ENCODE data around the gene DRG2. TPM values are rescaled to one million over a fixed set of nuclear protein-coding genes. Genes with fewer than 3 reads are reported as not detected.
A peak's percentile ranks its signal among the peaks of the same experiment; 100 is the strongest.

The DRG2 gene
- total and polyA plus RNA-seq, 9 of the 15 experiments (the other 6 are each of a cell fraction or from before 2014, with no cell fraction given), result 6.6 to 36.7 (median 26.1) TPM

- TF ChIP-seq FOXA1 (IDR thresholded peaks at IDR 0.05; ENCODE audit: borderline replicate concordance) (no peak), BRF1 (IDR thresholded peaks at IDR 0.05; ENCODE audit: borderline replicate concordance, extremely low read depth, insufficient read length) (no peak), NR2C1 (IDR thresholded peaks at IDR 0.05) (no peak), NR2C1 (tag; IDR thresholded peaks at IDR 0.05) (no peak)
These were observed 52.9 kb downstream of the DRG2 start (continued) for GRCh38 chr17:18140648-18141047.

DNA sequence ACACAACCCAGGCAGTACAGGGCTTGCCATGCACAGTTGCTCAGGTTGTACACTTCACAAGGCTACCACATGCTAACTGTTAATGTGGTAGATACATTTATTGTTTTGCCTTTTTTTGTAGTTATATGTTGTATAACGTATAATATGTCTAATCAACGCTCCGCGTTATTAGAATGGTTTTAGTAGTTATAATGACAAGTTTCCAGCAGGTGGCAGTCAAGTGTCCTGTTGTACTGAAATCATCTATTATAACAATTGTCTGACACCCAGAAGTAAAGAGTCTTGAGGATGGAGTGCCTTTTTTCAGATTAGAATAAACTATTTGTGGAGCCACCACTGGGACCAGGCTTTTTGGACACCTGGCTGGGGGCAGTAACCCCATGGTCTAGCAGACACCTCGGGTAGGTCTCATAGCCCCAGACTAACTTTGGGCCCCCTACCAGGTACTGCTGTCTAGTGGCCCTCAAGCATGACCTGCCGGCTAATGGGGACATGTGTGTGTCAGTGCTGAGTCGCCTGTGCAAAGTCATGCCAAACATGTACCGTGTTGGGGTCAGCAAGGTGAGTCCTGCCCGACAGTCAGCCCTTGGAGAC, 53.6 kb downstream of the DRG2 start:
- ChIA-PET POLR2A (interaction anchor here (0.7 to 0.9 kb wide), 2 partner anchors 41 to 52 kb away, joined by 3 to 6 read pairs; no protein-coding TSS in a partner anchor), CTCF (ENCODE audit: low intra/inter-chr PET ratio) (interaction anchor here (1.0 kb wide), 1 partner anchor 44 kb away, joined by 4 read pairs; no protein-coding TSS in a partner anchor)
- no peak overlapping the region for H3K9ac ChIP-seq (ENCODE audit: insufficient read depth in 1 of 2, low read depth in 2 of 2, low read length in 2 of 2)
- no peaks in the 10 kb centered on the region for H3K36me3 ChIP-seq (ENCODE audit: control insufficient read depth, insufficient read depth, low read length)
- no peaks in the 10 kb centered on the region for H3K9me1 ChIP-seq (ENCODE audit: control insufficient read depth, insufficient read depth, low read length)
- H3K4me3 ChIP-seq, result no peak overlapping the region
- no peak overlapping the region for H3K27ac ChIP-seq (ENCODE audit: extremely low read depth, low read depth, low read length)
- peaks cover 4% of the 10 kb centered on the region; the same call in 1 of the 2 replicates for H4K20me1 ChIP-seq (replicated peaks; ENCODE audit: control insufficient read depth, insufficient read depth, low read length)
- H3K4me2 ChIP-seq (ENCODE audit: insufficient read depth, low read length), result no peak overlapping the region
- H3K27me3 ChIP-seq (ENCODE audit: control insufficient read depth in 2 of 2, insufficient read depth in 2 of 2, low read length in 2 of 2), result no peaks in the 10 kb centered on the region
- 5% methylated on average over 9 of the region's 9 CpGs for WGBS (ENCODE audit: insufficient coverage, low coverage, missing lambda C conversion rate)
- H2AFZ ChIP-seq (ENCODE audit: low read depth, low read length), result no peak overlapping the region
- in situ Hi-C loops (cut with MboI) (no loop called here), intact Hi-C loops (cut with micrococcal nuclease) (loop anchor here (2.0 to 10.0 kb wide), 2 partner anchors 45 to 183 kb away; no protein-coding TSS in a partner anchor)
- H3K4me1 ChIP-seq (replicated peaks in 1 of 2; ENCODE audit: control insufficient read depth in 2 of 2, insufficient read depth in 2 of 2, low read length in 2 of 2), result peaks cover 0 to 18% of the 10 kb centered on the region in 2 experiments; a peak in 3 of 5 replicates
- no peaks in the 10 kb centered on the region for H3K9me3 ChIP-seq (replicated peaks; ENCODE audit: control insufficient read depth, insufficient read depth, low read depth, low read length)
- BruUV-seq (replicated peaks), result no TSS peak
- FAIRE-seq (peak; percentile 81), ATAC-seq (peak; percentile 45), DNase-seq (ENCODE audit: extremely low read depth in 1 of 4, low spot score in 3 of 4) (peak in 3 of 4 experiments; percentile 31 to 63 (median 35))
- H3K79me2 ChIP-seq (ENCODE audit: control insufficient read depth, insufficient read depth, low read length), result no peaks in the 10 kb centered on the region
- TF ChIP-seq, protein P1, sequence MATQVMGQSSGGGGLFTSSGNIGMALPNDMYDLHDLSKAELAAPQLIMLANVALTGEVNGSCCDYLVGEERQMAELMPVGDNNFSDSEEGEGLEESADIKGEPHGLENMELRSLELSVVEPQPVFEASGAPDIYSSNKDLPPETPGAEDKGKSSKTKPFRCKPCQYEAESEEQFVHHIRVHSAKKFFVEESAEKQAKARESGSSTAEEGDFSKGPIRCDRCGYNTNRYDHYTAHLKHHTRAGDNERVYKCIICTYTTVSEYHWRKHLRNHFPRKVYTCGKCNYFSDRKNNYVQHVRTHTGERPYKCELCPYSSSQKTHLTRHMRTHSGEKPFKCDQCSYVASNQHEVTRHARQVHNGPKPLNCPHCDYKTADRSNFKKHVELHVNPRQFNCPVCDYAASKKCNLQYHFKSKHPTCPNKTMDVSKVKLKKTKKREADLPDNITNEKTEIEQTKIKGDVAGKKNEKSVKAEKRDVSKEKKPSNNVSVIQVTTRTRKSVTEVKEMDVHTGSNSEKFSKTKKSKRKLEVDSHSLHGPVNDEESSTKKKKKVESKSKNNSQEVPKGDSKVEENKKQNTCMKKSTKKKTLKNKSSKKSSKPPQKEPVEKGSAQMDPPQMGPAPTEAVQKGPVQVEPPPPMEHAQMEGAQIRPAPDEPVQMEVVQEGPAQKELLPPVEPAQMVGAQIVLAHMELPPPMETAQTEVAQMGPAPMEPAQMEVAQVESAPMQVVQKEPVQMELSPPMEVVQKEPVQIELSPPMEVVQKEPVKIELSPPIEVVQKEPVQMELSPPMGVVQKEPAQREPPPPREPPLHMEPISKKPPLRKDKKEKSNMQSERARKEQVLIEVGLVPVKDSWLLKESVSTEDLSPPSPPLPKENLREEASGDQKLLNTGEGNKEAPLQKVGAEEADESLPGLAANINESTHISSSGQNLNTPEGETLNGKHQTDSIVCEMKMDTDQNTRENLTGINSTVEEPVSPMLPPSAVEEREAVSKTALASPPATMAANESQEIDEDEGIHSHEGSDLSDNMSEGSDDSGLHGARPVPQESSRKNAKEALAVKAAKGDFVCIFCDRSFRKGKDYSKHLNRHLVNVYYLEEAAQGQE (IDR thresholded peaks at IDR 0.05; ENCODE audit: borderline replicate concordance), result peak; percentile 9; the same call in 1 of the 2 replicates
- TF ChIP-seq, protein P1 (CRISPR knock-in tag; IDR thresholded peaks at IDR 0.05; ENCODE audit: low read depth), result no peak
- TF ChIP-seq RAD21 (CRISPR knock-in tag; conservative IDR thresholded peaks at IDR 0.05 in 1 of 2, IDR thresholded peaks at IDR 0.05 in 1 of 2), result peak; percentile 38 to 64; a peak in 3 of 4 replicates
- TF ChIP-seq, protein P2, sequence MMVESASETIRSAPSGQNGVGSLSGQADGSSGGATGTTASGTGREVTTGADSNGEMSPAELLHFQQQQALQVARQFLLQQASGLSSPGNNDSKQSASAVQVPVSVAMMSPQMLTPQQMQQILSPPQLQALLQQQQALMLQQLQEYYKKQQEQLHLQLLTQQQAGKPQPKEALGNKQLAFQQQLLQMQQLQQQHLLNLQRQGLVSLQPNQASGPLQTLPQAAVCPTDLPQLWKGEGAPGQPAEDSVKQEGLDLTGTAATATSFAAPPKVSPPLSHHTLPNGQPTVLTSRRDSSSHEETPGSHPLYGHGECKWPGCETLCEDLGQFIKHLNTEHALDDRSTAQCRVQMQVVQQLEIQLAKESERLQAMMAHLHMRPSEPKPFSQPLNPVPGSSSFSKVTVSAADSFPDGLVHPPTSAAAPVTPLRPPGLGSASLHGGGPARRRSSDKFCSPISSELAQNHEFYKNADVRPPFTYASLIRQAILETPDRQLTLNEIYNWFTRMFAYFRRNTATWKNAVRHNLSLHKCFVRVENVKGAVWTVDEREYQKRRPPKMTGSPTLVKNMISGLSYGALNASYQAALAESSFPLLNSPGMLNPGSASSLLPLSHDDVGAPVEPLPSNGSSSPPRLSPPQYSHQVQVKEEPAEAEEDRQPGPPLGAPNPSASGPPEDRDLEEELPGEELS (CRISPR knock-in tag; IDR thresholded peaks at IDR 0.05; ENCODE audit: borderline replicate concordance), result no peak
